VCaP (cell line): ENCODE data around the gene XIRP2.

ENCODE experiments used
- H3K27ac ChIP-seq: fragments of 450-650 bp; 2 replicates; pipeline ENCODE4 v1.5.1; 2017
- CTCF ChIP-seq: fragments of 450-650 bp; conservative IDR thresholded peaks from 2 replicates; pipeline ENCODE4 v1.5.1; 2017; ENCODE audit warnings: mild to moderate bottlenecking, moderate library complexity

Gene XIRP2

DNA sequence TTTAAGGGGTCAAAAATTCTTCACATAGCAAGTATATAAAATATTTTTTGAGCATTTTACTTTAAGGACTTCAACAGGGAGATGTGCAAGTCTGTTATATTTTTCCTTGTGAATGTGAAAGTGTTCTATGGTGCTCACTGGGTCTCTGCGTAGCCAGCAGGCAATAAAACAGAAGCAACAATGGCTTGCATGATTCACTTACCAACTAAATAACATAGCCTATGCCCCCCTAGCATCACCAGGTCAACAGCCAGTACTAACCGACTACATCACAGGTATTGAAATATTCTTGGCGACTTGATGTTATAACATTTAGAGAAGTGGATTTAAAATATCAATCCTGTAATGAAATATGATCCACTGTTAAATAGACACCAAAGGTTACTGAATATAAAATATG lies 398.9 kb downstream of the XIRP2 start:
- no peak overlapping the region for H3K27ac ChIP-seq
- no peak for TF ChIP-seq CTCF

- no peak for TF ChIP-seq CTCF
- H3K27ac ChIP-seq, result no peak overlapping the region
Measured at GRCh38 chr2:167289651-167290410, 401.6 kb downstream of the XIRP2 start.

DNA sequence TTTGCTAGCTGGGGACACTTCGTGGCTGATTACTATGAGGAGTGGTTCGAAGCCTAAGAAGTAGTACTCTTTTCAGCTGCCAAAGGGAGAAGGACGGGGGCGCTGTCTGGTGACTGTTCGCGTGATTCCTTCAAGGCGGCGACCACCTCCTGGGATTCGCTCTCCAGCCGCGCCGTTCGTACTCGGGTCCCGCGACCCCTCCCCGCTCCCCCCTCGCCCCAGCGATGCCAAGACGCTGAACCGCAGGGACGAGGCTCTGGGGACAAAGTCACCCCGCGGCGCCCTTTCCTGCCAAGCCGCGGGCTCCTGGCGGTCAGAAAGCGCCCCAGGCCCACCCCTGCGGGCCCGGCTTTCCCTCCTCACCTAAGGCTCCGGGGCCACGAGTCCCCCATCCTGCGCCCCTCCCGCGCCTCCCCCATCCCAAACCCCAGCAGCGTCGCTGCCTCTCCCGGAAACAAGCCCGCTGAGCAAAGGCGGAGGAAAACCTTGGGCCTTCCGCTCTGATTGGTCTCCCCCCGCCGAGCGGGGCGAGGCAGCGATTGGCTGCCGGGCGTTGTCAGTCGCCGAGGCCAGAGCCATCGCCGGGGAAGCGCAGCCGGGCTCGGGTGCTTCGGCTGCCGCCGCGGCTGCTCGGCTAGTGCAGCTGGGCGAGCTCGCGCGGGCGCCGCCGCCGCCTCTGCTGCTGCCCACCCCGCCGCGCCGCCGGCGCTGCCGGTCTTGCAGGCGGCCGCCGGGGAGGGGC lies 404.3 kb downstream of the XIRP2 start, which contains the start of gene B3GALT1:
TSS of gene B3GALT1 (plus strand) at position 572 of the 742 bp plus-strand sequence.
- TF ChIP-seq CTCF, result peak; percentile 50
- H3K27ac ChIP-seq, result peak within 1 kb of the TSS; percentile 42; the same call in 1 of the 2 replicates

- no peak overlapping the region for H3K27ac ChIP-seq
- no peak for TF ChIP-seq CTCF
Measured at GRCh38 chr2:167293172-167293781, 405.0 kb downstream of the XIRP2 start.

DNA sequence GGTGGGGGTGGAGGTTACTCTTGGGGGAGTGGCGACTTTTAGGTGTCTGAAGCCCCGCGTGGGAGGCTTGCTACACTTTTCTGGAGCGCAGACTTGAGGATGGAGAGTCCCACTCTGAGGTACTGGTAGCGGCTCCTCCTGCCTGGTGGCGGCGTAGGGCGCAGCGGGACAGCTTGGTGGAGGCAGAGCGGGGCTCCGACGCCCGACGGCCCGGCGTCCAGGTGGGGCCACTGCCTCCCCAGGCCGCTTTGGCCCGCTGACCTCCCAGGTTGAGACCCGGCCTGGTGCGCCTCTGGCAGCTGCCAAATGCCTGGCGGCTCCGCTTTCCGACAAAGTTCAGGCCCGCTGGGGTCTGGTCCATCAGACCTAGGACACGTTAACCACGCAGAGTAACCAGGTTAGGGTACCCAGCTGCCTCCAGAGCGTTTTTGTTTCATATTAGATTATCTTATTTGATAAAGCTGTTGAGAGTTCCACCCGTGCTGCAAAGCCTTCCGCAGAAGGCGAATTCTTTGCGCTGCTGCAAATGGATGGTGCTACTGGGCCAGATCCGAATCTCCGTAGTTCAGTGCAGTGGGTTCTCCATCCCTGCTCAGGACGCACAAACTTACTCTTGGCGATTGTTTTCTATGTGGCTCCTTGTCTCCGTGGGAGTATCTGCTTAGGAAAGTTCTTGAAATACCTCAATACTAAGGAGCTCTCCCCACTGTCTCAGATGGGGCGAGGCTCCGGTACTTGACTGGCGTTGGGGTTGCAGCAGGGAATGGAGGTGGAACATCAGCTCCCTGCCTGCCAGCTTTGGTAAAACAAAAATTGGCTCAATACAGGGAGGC lies 405.9 kb downstream of the XIRP2 start:
- H3K27ac ChIP-seq, result no peak overlapping the region
- no peak for TF ChIP-seq CTCF

GRCh38 chr2:167294776-167295140 lies 406.5 kb downstream of the XIRP2 start:
- no peak overlapping the region for H3K27ac ChIP-seq
- no peak for TF ChIP-seq CTCF

DNA sequence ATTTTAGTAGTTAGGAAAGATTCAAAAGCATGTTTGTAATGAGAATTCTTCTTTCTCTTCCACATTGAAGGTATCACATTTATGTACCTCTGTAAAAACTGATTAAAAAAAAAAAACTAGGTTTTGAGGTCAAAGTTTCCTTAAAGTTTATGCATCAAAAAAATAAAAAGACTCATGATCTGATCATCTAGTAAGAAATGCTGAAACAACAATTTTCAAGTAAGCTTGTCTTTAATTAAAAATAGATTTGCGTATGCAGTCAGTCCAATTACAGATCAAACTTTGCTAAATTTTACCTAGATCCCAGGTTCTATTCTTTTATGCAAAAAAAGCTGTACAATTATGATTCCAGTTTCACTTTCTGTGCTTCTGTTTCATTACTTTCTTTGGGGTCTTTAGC lies 409.0 kb downstream of the XIRP2 start:
- TF ChIP-seq CTCF, result no peak
- no peak overlapping the region for H3K27ac ChIP-seq
